ENCODE data around the gene LEF1. TPM values are rescaled to one million over a fixed set of nuclear protein-coding genes. Genes with fewer than 3 reads are reported as not detected.

The LEF1 gene
- total and polyA plus RNA-seq, 2 donors (not counting 3 experiments of a cell fraction or from before 2014, with no cell fraction given), result 0.46 TPM; not detected in 1

- ChIA-PET POLR2A (no interaction called here), CTCF (interaction anchor here (1.3 to 2.2 kb wide), 2 partner anchors 11 to 35 kb away, joined by 3 to 5 read pairs; no protein-coding TSS in a partner anchor)
- Histone ChIP-seq H3K27me3 (ENCODE audit: control insufficient read depth in 2 of 2, insufficient read depth in 2 of 2, low read length in 2 of 2) (peaks cover 0 to 3% of the 10 kb centered on the region in 2 experiments), H2AFZ (ENCODE audit: low read depth, low read length) (no peak overlapping the region), H3K4me2 (ENCODE audit: insufficient read depth, low read length) (no peak overlapping the region), H3K9me1 (replicated peaks; ENCODE audit: control insufficient read depth, extremely low read depth, insufficient read depth, low read length) (no peaks in the 10 kb centered on the region), H3K27ac (ENCODE audit: insufficient read depth, low read depth, low read length) (no peak overlapping the region), H3K4me1 (ENCODE audit: control insufficient read depth, extremely low read depth, insufficient read depth, low read length) (no peaks in the 10 kb centered on the region), H3K4me3 (replicated peaks in 1 of 3; ENCODE audit: insufficient read depth in 1 of 3, low read depth in 1 of 3, low read length in 3 of 3) (no peak overlapping the region), H3K79me2 (ENCODE audit: control insufficient read depth, insufficient read depth, low read length) (no peaks in the 10 kb centered on the region), H3K9me3 (replicated peaks; ENCODE audit: control insufficient read depth, insufficient read depth, low read length) (no peaks in the 10 kb centered on the region), H3K36me3 (ENCODE audit: control insufficient read depth in 2 of 2, extremely low read depth in 1 of 2, insufficient read depth in 2 of 2, low read length in 2 of 2) (no peaks in the 10 kb centered on the region), H4K20me1 (replicated peaks; ENCODE audit: control insufficient read depth, extremely low read depth, insufficient read depth, low read length) (no peaks in the 10 kb centered on the region), H3K9ac (replicated peaks; ENCODE audit: extremely low read depth, insufficient read depth, low read length) (no peak overlapping the region)
- BruUV-seq (replicated peaks), result no TSS peak
- FAIRE-seq, result no peak
- no peak for DNase-seq (ENCODE audit: low read depth, low spot score)
- TF ChIP-seq CTCF (IDR thresholded peaks at IDR 0.05; ENCODE audit: extremely low read depth in 1 of 2, insufficient read depth in 1 of 2, low read depth in 1 of 2, low read length in 2 of 2) (no peak), MAX (IDR thresholded peaks at IDR 0.05; ENCODE audit: insufficient read depth, insufficient read length) (no peak)
- intact Hi-C loops (cut with micrococcal nuclease), result no loop called here
- dilution Hi-C loops (cut with MboI; ENCODE audit: extremely low pct_ligation_motif_present, low sequenced_read_pairs), result no loop called here
Measured at GRCh38 chr4:108193886-108194672, 25.3 kb upstream of the LEF1 start.

GRCh38 chr4:108192935-108193334 is 24.2 kb upstream of the LEF1 start:
- no peak overlapping the region for H3K9ac ChIP-seq (replicated peaks; ENCODE audit: extremely low read depth, insufficient read depth, low read length)
- no peaks in the 10 kb centered on the region for H4K20me1 ChIP-seq (replicated peaks; ENCODE audit: control insufficient read depth, extremely low read depth, insufficient read depth, low read length)
- ChIA-PET CTCF (interaction anchor here (0.9 to 2.2 kb wide), 2 partner anchors 10 to 1339 kb away, joined by 3 to 5 read pairs; no protein-coding TSS in a partner anchor), POLR2A (no interaction called here)
- FAIRE-seq, result no peak
- BruUV-seq (replicated peaks), result no TSS peak
- intact Hi-C loops (cut with micrococcal nuclease), result no loop called here
- dilution Hi-C loops (cut with MboI; ENCODE audit: extremely low pct_ligation_motif_present, low sequenced_read_pairs), result no loop called here
- no peak overlapping the region for H2AFZ ChIP-seq (ENCODE audit: low read depth, low read length)
- H3K4me3 ChIP-seq (replicated peaks in 1 of 3; ENCODE audit: insufficient read depth in 1 of 3, low read depth in 1 of 3, low read length in 3 of 3), result no peak overlapping the region
- DNase-seq (ENCODE audit: low read depth, low spot score), result no peak
- H3K36me3 ChIP-seq (ENCODE audit: control insufficient read depth in 2 of 2, extremely low read depth in 1 of 2, insufficient read depth in 2 of 2, low read length in 2 of 2), result no peaks in the 10 kb centered on the region
- H3K79me2 ChIP-seq (ENCODE audit: control insufficient read depth, insufficient read depth, low read length), result no peaks in the 10 kb centered on the region
- H3K27ac ChIP-seq (ENCODE audit: insufficient read depth, low read depth, low read length), result no peak overlapping the region
- H3K27me3 ChIP-seq (ENCODE audit: control insufficient read depth in 2 of 2, insufficient read depth in 2 of 2, low read length in 2 of 2), result peaks cover 0 to 3% of the 10 kb centered on the region in 2 experiments
- TF ChIP-seq FOS (IDR thresholded peaks at IDR 0.05; ENCODE audit: borderline replicate concordance, insufficient read depth, low read length), result no peak
- no peak for TF ChIP-seq CTCF (IDR thresholded peaks at IDR 0.05; ENCODE audit: extremely low read depth in 1 of 2, insufficient read depth in 1 of 2, low read depth in 1 of 2, low read length in 2 of 2)
- no peak for TF ChIP-seq JUN (IDR thresholded peaks at IDR 0.05; ENCODE audit: borderline replicate concordance, insufficient read depth, insufficient read length, low read depth)
- TF ChIP-seq MAX (IDR thresholded peaks at IDR 0.05; ENCODE audit: insufficient read depth, insufficient read length), result no peak
- TF ChIP-seq MYC (IDR thresholded peaks at IDR 0.05; ENCODE audit: low read depth, low read length), result no peak
- no peak for TF ChIP-seq POLR2A (IDR thresholded peaks at IDR 0.05; ENCODE audit: low read depth, low read length)
- no peak for TF ChIP-seq POLR2AphosphoS5 (IDR thresholded peaks at IDR 0.05; ENCODE audit: insufficient read depth, low read depth, low read length)
- no peak for TF ChIP-seq EZH2 (IDR thresholded peaks at IDR 0.05; ENCODE audit: borderline replicate concordance, low read depth, low read length, severe bottlenecking)
- no peak for TF ChIP-seq GATA2 (IDR thresholded peaks at IDR 0.05; ENCODE audit: insufficient read depth, insufficient read length, low read depth, low read length)
- H3K4me1 ChIP-seq (ENCODE audit: control insufficient read depth, extremely low read depth, insufficient read depth, low read length), result no peaks in the 10 kb centered on the region
- H3K9me1 ChIP-seq (replicated peaks; ENCODE audit: control insufficient read depth, extremely low read depth, insufficient read depth, low read length), result no peaks in the 10 kb centered on the region
- no peak overlapping the region for H3K4me2 ChIP-seq (ENCODE audit: insufficient read depth, low read length)
- H3K9me3 ChIP-seq (replicated peaks; ENCODE audit: control insufficient read depth, insufficient read depth, low read length), result no peaks in the 10 kb centered on the region

Data from endothelial cell of umbilical vein (primary cell).